T47D (cell line): Measurements from ENCODE around the gene POU2F1.

Source experiments
- DNase-seq, 2 experiments: peaks; one replicate each; pipeline versions ENCODE4 v3.0.0 to v3.0.0-alpha.2; 2011 to 2012; ENCODE audit warnings: low read depth in 1 of 2, low spot score in 1 of 2
- JUND ChIP-seq: IDR thresholded peaks from 2 replicates; pipeline ENCODE4 v1.6.1; 2012; ENCODE audit warnings: low read depth
- in situ Hi-C: cut with HindIII; loops from 2 replicates; pipeline ENCODE4 v1.10.0; 2016; ENCODE audit warnings: low sequenced_read_pairs, low pct_unique_long_range_greater_than_20kb

POU2F1 gene

DNA sequence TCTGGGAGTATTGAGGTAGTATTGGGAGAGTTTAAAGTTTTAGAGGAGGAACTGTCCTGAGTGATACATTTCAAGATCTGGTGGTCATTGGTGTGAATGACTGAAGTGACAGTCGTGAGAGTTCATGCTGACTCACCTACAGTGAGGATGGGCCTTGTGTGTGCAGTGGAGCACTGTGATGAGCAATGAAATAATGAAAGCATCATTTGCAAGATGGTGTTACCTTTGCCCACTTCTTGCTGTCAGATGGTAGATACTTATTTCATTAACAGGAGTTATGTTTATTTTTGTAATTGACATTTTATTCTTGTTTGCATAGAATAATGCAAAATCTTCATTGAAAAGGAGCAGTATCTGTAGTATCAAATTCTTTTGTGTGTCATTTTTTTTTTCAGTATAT is 29.0 kb downstream of the POU2F1 start:
- in situ Hi-C loops: no loop called here

DNA sequence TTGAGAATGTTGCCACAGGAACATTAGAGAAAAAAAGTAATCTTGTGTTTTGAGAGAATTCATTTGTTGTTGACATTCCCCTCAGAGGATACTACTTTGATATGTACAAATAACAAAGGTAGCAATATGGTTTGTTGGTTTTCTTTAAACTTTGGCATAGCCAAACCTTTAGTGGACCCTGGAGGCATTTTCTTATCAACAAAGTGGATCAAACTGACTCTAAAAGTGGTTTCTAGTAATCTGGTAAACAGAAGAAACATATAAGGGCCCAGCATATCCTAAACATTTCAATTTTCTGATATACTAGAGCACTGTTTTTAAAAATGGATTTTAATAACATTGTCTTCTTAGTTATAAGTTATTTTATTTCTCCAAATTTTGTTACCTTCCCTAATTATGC is 29.8 kb downstream of the POU2F1 start:
- DNase-seq: peak in 1 of 2 experiments; percentile 25
- TF ChIP-seq JUND: no peak
- in situ Hi-C loops: no loop called here

More for the DNA sequence above, 29.0 kb downstream of the POU2F1 start:
- no peak for TF ChIP-seq JUND
- no peak for DNase-seq

DNA sequence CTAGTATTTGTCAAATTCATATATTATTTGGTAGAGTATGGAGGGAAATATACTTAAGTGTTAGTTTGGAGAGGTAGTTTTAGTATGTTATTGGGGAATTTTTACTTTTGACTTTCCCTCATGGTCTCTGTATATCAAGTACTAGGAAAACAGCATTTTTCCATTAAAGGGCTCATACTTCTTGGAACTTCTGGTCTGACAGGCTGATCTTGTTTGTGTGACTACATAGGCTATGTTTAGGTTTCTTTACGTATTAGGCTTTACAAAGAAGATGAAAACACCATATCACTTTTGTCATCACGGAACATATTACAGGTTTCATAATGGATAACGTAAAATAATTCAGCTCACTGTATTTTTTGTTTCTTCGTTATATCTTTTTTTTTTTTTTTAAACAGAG is 30.8 kb downstream of the POU2F1 start:
- TF ChIP-seq JUND: no peak
- in situ Hi-C loops: no loop called here
- peak in 1 of 2 experiments; percentile 51 for DNase-seq

DNA sequence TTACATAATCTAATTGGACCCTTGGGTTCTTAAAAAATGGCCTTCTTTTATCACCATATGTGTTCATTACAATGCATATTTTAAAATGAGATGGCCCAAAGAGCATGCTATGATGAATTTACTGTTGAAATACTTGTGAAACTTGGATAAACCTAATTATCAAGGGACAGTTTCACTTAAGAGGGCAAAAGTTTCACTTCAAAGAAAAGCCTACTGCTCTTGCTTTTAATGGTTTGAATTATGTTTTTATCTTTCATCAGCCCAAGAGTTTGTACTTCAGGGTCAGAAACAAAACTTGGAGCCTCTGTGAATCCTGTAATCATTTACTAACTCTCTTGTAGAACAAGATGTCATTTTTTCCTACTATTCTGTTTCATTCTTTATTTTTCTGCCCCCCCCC is 32.3 kb downstream of the POU2F1 start:
- no peak for DNase-seq
- no peak for TF ChIP-seq JUND
- in situ Hi-C loops: no loop called here

DNA sequence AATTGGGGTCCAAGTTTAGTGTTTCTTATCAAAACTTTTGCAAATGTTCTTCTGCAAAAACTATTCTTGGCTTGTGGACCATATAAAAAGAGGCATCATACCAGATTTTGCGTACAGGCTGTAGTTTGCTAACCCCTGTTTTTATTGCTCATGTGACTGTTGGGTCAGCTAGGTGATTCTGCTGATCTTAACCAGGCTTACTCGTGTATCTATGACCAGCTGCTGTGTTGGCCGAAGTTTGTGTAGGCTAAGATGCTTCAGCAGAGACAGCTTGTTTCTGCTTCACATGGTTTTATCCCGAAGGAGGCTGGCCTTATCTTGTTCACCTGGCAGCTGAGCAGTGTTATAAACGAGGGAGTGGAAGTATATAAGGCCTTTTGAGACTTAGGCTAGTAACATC is 38.2 kb downstream of the POU2F1 start:
- no peak for DNase-seq
- TF ChIP-seq JUND: no peak
- in situ Hi-C loops: no loop called here

DNA sequence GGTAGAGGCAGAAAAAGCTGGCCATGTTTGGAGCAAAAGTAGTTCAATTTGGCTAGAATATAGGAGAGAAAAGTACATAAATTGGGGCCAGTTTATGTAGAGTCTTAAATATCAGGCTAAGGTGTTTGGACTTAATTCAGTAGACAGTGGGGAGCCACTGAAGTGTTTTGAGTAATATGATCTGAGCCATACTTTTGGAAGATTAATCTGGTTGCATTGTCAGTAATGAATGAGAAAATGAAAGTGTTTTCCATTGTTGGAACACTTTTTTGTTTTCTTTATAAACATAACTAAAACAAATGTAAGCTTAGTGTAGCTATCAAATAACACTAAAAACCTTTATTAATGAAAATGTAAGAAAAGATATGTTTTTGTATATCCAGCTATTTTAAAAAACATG is 42.1 kb downstream of the POU2F1 start:
- no peak for DNase-seq

DNA sequence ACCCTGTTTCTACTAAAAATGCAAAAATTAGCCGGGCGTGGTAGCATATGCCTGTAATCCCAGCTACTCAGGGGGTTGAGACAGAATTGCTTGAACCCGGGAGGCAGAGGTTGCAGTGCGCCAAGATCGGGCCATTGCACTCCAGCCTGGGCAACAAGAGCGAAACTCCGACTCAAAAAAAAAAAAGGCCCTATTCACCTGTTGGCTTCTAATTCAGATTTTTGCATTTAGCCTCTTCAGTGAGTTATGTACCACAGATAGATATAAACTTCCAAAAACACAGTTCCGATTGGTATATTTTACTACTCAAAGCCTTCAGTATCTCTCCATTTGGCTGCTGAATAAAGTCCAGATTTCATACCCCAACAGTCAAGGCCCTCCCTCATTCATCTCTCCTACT is 42.7 kb downstream of the POU2F1 start:
- TF ChIP-seq JUND: no peak
- in situ Hi-C loops: no loop called here

More for the DNA sequence above, 42.1 kb downstream of the POU2F1 start:
- no peak for TF ChIP-seq JUND
- in situ Hi-C loops: no loop called here

DNA sequence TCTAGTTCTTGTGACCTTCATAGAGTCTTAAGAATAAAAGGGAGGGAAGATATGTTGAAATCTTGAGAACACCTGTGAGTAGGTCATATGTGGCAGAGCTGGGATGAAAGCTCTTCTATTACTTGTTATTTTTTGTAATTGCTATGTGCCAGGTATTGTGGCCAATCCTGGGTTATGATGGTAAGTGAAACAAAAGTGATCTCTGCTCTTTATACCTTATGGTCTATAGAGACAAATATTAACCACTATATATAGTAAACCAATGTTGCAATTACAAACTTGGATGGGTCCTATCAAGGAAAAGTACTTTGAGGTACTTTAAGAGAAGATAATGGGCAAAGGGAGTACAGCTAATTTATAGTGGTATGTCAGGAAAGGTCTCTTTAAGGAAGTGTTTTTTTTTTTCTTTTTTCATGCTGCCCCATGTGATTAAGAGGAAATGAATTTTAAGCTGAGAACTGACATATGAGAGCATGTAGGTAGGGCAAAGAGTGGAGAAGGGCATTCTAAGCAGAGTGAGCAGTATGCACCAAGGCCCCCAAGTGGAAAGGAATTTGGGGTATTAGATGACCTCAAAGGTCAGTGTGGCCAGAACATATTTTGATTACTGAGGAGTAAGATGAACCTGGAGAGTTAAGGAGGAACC is 43.3 kb downstream of the POU2F1 start:
- in situ Hi-C loops: no loop called here
- no peak for DNase-seq
- TF ChIP-seq JUND: no peak

More for the DNA sequence above, 42.7 kb downstream of the POU2F1 start:
- DNase-seq: no peak

DNA sequence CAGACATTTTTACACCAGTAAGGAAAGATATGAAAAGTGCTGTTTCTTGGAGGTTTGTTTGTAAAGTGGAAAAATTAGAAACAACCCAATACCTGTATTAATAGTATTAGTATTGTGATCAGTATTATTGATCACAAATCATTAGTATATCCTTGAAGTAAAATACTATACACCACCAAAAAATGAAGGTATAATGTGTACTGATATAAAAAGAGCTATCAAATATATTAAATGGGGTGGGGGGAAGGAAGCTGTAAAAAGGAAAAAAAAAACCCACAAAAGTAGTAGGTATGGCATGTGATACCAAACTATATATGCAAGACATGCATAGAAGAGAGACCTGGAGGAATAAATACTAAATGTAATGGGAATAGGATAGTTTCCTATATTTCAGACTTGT is 46.3 kb downstream of the POU2F1 start:
- TF ChIP-seq JUND: no peak
- in situ Hi-C loops: no loop called here
- no peak for DNase-seq

DNA sequence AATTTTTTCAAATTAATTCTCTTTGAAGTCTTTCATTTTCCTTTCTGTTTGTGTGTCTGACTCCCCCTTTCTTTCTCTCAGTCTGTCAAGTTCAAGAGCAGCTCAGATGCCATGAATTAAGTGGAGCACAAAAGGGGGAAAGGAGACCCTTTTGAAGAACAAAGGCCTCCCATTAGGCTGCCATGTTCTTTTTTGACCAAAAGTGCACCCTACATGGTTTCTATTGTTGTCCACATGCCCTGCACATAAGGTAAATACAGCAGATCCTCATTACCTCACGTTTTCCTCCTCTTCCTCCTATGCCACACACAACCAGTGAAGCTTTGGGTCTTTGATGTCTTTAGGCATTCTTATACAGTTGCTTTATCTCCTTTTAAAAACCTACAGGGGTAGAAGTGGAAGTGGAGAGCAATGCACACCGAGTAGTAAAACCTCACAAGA is 47.7 kb downstream of the POU2F1 start:
- in situ Hi-C loops: no loop called here
- TF ChIP-seq JUND: no peak
- peak in 1 of 2 experiments; percentile 8 for DNase-seq

DNA sequence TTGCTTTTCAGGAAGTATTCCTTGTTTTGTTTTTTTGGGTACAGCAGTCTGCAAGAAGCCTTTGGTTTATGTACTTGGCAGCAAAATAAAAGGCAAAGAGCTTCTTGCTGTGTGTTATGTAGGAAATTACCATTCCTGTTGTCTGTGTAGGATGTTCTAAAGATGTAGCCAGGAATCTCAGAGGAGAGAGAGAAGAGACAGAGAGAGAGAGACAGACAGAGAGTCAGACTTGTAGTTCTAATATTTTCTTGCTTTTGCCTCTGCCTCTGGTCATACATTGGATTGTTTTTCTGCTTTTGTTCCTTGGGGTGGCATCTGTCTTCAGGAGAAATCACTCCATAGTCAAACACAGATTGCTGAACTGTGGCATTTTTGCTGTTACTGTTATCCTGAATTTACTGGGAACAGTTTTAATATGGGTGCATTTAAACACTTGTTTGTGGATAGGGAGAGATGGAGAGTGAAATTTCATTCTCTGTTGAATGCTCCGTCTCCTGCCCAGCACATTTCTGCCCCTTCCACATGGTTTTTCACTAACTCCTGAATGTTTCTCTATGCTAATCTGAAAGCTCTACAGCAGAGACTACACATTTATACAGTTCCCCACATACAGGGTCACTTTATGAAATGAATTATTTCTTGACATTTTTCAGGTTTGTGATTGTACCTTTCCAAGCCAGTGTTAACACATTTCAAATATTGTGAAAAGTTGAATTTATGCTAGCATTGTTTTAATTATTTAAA is 49.8 kb downstream of the POU2F1 start:
- no peak for TF ChIP-seq JUND
- no peak for DNase-seq
- in situ Hi-C loops: no loop called here

DNA sequence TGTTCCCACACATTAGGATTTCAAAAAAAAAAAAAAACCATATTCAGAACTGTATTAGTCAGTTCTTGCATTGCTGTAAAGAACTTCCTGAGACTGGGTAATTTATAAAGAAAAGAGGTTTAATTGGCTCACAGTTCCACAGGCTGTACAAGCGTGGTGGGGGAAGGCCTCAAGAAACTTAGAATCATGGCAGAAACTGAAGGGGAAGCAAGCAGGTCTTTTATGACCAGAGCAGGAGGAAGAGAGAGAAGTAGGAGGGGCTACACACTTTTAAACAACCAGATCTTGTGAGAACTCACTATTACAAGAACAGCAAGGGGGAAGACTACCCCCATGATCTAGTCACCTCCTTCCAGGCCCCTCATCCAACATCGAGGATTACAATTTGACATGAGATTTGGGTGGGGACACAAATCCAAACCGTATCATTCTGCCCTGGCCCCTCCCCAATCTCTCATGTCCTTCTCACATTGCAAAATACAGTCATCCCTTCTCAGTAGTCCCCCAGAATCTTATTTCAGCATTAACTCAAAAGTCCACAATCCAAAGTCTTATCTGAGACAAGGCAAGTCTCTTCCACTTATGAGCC is 51.8 kb downstream of the POU2F1 start:
- DNase-seq: no peak
- no peak for TF ChIP-seq JUND
- in situ Hi-C loops: no loop called here
